Cardiac septum (tissue), 1 donor: ENCODE measurements around the gene PRKCA. TPM values are rescaled to one million over a fixed set of nuclear protein-coding genes. Genes with fewer than 3 reads are reported as not detected.
A peak's percentile ranks its signal among the peaks of the same experiment; 100 is the strongest.

ENCODE experiments used
- DNase-seq: peaks from one replicate; pipeline ENCODE4 v3.0.0-alpha.2; 2020; ENCODE audit warnings: low spot score
- intact Hi-C: fragments of 100-400 bp; cut with DNase I; formaldehyde crosslinking; loops from one replicate; pipeline ENCODE4 v1.14.0; 2022
- total RNA-seq: library from RNA; stranded (reverse); fragmentation: NEBNext Ultra II Directional; extraction: Animal tissue kit (Norgen Biotek cat#: 25700); gene quantifications from one replicate; pipeline ENCODE4 v1.2.1, GENCODE V29; 2021
- donor health status: DM: no; HTN: no; CAD: no.

Gene PRKCA
- total RNA-seq, 1 donor from 2014 or later, result 15.0 TPM

DNA sequence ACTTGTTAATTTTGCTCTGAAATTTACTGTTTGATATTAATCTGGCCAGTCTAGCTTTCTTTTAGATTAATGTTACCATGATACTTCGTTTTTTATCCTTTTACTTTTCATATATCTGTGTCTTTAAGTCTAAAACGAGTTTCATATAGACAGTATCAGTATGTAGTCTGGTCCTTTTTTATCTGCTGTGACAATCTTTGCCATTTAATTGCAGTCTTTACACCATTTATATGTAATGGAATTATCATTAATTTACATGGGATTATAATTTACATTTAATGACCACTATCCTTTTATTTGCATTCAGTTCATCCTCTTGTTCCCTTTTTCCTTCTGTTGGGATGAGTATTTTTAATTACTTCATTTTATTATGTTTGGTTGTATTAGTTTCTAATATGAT, 243.5 kb downstream of the PRKCA start:
- DNase-seq, result no peak
- intact Hi-C loops, result no loop called here

DNA sequence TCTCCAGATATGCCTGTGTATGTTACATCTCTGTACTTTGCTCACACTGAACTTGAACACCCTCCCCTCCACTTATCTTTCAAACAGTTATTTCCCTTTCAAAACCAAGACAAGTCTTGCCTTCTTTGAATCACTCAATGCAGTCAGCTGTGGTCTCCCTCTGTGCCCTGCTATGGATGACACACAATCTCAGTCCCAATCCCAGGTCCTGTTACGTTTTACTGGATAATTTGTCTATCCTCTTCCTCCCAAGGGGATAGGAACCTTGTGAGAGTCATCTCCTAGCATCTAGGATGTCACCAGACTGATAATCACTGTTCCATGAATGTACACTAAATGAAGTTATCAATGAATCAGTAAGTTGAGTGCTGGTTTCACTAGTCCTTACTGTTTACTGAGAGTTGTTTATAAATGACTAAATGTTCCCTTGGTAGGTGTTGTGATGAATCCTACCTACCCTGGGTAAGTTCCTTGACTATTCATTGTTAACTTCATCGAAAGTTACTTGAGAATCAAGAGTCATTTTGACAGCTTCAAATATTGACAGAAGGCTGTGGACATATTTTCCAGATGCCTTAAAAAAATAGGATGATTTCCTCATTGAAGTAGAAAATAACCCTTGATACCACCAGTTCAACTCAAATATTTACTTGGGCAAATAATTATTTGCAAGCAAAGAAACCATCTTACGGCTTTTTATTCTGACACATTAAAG, 244.9 kb downstream of the PRKCA start:
- intact Hi-C loops, result no loop called here
- no peak for DNase-seq

GRCh38 chr17:66548158-66548557, 245.7 kb downstream of the PRKCA start:
- intact Hi-C loops, result no loop called here
- DNase-seq, result no peak

GRCh38 chr17:66548659-66549310, 246.4 kb downstream of the PRKCA start:
- DNase-seq, result no peak
- intact Hi-C loops, result no loop called here

DNA sequence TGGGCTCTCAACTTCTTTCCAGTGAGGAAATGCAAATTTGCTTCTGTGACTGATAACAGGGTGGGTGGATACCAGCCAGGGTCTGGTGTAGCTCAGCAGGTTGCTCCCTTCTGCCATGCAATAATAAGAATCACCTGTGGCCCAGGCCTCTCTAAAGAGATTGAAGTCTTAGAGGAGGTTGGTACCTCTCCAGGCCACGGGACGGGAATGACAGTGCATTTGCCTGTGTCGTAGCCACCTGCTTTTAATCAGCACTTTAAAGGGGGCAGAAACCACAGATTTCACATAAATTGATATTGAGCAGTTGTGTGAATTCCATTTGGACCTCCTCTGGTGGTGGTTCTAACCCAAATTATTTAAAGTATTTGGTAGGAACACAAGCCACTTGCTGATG, 246.9 kb downstream of the PRKCA start:
- DNase-seq, result no peak
- intact Hi-C loops, result no loop called here

DNA sequence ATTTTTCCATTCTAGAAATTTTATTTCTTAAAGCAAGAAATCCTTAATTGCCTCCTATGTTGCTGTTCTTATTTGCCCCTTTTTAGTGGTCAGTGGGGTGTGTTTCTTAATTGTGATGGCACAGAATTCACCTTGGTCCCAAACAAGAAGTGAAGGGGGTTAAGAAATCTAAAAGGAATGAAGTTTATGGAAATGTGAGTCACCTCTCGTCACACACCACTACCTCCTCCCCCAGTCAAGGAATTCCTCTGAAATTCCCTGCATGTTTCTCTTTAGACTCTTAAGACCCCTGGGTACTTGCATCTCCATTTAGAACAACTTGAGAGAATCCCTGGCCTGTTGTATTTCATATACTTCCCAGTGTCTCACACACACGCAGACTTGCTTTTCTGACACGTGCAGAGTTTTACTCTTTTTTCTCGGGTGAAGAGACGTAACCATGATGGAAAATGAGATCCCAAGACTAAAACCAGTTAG, 247.4 kb downstream of the PRKCA start:
- DNase-seq, result no peak
- intact Hi-C loops, result no loop called here

DNA sequence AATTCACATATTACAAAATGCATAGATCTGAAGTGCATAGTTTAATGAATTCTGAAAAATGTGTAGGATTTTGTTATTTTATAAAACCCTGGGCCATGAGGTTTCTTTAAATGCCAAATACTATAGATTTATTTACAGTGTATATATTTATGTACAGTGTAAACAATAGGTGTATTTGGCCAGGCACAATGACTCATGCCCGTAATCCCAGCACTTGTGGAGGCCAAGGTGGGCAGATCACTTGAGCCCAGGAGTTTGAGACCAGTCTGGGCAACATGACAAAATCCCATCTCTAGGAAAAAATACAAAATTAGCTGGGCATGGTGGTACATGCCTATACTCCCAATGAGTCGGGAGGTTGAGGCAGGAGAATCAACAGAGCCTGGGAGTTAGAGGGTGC, 249.4 kb downstream of the PRKCA start:
- intact Hi-C loops, result no loop called here
- no peak for DNase-seq

DNA sequence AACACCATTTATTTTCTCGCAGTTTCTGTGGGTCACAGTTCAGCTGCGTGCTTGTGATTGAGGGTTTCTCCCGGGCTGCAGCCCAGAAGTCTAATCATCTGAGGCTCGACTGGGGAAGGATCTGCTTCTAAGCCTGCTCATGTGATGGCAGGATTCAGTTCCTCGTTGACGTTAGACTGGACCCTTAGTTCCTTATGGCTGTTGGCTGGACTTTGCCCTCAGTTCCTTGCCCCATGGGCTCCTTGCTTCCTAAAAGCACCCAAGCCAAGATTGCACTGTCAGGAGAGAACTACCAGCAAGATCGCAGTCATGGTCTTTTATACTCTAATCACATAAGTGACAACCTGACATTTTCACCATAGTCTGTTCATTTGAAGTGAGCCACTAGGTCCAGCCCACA, 250.0 kb downstream of the PRKCA start:
- no peak for DNase-seq
- intact Hi-C loops, result no loop called here

DNA sequence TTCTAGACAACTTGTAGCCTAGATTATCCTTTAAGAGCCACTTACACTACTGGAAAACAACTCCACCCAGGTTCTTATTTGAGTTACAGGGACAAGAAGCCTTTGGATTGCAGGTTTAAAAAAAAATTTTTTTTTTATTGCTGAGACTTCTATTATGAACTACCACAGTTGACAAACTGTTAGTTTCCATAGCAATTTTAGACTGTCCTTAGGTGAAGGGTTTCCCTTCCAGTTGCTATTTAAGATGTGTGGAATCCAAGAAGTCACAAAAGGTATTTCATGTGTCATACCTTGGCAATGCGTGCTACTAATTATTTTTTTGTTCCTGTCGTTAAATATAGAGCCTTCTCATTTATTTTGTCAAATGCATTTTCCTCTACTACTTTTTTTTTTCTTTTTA, 253.2 kb downstream of the PRKCA start:
- no peak for DNase-seq
- intact Hi-C loops, result no loop called here

DNA sequence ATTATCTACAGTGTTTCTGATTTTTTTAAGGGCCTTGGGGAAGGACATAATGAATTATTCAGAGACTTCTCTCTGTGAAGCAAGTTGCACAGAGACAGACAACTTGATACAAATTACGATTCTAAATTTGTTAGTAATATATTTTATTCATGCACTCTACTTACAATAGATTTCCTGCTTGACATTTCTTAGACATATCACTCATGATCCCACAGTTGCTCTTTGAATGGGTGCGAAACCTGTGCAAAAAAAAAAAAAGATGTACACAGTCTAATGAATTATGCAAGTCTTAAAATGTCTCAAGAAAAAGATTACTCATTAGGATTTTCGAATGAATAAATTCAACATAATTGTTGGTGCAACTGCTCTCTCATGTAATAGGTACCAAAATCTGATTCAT, 254.8 kb downstream of the PRKCA start:
- intact Hi-C loops, result no loop called here
- DNase-seq, result no peak

DNA sequence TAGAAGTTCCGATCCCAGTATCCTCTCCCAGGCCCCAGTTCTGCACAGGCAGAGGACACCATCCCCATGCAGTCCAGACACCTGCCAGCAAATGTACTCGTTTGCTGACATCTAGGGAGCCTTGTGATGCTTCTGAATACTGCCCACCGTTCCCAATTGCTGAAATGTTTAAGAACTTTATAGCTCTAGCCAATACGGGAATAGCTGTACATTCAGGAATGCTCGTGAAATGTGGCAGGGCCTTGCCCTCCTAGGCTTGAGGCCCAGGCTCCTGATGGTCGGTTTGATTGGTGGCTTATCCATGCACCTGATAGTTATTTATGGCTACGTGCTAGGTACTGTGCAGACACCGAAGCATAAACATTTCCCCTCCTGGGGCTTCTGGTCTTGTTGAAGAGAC, 255.5 kb downstream of the PRKCA start:
- intact Hi-C loops, result no loop called here
- no peak for DNase-seq

DNA sequence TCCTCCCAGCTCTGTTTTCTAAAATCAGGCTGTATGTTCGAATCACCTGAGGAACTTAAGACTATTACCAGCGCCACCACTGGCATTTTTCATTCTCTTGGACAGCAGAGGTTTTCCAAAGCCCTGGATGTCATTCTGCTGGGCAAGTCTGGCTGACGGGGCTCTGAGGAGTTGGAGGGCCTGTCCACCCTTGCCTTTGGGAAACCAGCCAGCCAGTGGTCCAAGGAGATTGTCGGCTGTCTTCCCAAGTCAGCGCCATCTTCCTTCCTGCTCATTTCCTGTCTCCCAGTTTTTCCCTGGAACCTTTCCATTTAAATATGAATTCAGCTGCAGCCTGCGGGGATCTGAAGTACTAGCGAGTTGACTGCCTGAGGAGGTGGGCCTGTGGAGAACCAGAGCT, 258.3 kb downstream of the PRKCA start:
- DNase-seq, result no peak
- intact Hi-C loops, result no loop called here

DNA sequence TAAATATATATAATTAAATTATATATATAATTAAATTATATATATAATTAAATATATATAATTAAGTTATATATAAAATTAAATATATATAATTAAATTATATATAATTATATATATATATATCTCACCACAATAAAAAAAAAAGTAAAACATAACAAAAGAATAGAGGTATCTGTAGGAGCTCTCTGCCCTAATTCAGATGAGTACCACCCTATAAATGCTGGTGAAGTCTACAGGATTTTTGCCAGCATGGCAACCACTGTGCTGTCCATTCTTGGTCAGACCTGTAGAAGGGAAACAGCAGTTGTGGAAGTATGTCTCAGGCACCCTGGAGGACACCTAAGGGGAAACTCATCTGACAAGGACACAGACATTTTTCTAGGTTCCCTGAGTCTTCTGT, 259.7 kb downstream of the PRKCA start:
- intact Hi-C loops, result no loop called here

DNA sequence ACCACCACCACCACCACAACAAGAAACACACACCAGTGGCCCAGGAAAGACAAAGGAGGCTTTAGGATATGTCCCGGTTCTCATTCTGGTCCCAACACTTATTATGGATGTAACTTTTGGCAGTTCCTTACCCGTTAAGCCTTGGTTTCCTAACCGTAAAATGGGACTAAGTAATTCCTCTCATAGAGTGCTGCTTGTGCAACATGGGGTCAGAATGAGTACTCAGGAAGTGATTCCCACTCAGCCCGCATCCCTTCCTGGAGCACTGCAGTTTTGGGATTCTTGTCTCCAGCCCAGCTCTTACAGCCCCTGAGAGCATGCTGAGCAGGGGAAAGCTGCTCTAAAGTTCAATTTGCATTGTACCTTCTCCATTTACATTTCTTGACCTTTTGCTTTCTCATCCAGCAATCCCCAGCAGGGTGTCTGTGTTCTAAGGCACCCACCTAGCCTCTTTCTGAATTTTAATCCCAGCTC, 262.6 kb downstream of the PRKCA start:
- intact Hi-C loops, result no loop called here
- DNase-seq, result no peak

More for the DNA sequence above, 259.7 kb downstream of the PRKCA start:
- no peak for DNase-seq

DNA sequence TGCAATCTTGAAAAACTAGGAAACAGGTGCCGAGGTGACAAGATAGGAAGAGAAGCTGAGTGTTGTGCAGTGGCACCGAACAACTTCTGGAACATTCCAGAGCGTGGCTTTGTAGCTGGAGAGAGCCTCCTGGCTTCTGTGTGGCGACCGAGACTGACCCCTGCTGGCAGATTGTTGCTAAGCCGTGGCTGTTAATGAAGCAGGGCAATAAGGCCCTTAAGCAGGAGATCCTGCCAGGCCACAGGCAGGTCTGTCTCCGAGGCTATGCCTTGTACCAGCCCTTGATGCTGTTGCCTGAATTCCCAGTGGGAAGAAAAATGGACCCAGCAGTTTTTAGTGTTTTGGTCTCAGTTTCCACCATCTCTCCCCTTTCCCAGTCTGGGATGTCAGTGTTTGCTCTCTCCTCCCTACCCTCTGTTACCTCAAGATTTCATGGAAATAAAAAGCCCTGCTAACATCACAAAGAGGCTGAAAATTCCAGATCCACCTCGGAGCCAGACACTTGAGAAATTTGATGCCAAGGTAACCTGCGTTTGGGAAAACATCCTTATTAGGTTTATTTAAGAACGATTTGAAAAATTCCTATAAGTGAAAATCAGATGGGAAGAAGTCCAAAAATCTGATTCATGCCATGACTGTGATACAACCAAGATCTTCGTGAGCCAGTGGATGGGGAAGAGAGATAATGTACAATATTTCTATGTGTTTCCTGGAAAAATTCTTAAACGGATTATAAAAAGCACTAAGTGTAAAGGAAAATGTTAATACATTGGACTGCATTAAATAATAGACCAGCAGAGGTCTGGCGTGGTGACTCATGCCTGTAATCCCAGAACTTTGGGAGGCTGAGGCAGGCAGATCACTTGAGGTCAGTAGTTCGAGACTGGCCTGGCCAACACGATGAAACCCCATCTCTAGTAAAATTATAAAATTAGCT, 265.1 kb downstream of the PRKCA start:
- intact Hi-C loops, result loop anchor here (2.0 kb wide), 1 partner anchor 313 kb away; no protein-coding TSS in a partner anchor
- DNase-seq, result peak; percentile 83

GRCh38 chr17:66569572-66569971, 267.2 kb downstream of the PRKCA start:
- DNase-seq, result no peak
- intact Hi-C loops, result no loop called here

DNA sequence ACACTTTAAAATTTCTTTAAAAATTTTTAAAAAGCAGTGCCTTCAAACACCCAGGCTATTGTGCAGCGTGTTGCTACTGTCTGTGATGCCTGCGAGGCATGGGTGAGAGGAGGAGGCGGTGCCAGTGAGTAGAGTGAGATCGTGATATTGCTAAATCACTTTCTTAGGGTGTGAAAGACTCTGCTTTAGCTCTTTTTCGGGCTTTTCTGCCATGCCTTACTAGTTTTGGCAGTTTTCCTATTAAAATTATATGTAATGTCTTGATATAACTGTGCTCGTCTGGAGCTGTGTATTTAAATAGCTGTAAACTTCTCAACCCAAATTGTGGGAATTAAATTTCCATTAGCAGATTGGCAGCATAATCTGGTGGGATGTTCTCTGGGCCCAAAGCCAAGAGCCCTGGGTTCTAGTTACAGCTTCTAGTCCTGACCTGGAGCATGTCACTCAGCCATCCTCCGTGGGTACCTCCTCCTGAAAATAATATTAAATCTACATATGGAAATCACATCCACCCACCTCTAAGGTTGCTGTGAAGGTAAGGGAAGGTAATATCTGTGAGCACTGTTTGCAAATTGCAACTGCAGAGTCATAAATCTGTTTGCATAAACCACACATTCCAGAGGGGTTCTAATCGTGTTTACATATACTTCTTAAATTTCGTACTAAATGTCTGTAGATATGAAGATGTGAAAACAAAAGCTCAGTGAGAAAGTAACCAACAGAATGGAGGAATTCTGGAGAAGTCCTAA, 268.2 kb downstream of the PRKCA start:
- no peak for DNase-seq

GRCh38 chr17:66571745-66572144, 269.3 kb downstream of the PRKCA start:
- intact Hi-C loops, result no loop called here
- no peak for DNase-seq

More for the DNA sequence above, 268.2 kb downstream of the PRKCA start:
- intact Hi-C loops, result no loop called here

GRCh38 chr17:66573078-66573477, 270.7 kb downstream of the PRKCA start:
- no peak for DNase-seq
- intact Hi-C loops, result no loop called here
